ENCODE results near the gene ABCB4.

Gene ABCB4

DNA sequence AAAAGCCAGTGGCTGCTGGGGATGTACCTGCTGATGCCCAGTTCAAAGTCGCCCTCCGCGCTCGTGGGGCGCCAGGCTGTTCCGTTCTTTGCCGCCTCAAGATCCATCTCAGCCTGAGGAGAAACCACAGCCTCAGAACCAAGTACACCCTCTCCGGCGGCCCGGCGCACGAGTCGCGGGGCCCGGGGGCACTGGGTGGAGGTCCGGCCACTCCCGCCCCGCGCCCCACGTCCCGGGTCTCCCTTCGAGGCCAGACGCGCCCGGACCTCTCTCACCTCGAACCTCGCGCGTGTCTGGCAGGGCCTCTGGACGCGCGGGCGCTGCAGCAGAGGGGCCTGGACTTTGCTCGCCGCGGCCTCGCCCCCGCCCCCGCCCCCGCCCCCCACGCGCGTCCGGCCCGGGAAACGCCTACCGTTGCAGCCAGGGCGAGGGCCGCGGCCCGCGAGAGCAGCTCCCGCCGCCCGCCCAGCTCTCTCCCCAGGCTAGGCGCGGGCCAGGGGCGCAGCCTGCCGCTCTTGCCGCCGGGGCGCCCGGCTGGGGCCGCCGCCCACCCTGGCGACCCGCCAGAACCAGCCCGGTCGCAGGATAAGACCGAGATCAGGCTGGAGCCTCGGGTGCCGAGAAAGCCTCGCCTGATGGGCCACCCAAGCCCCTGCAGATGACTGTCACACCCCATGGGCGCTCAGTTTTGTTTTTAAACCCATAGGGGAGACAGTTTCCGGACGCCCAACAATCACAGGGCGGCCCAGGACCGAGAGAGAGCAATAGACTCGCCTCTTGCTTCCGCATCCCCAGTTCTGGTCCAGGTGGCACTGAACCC is at the start of gene ABCB4:
Gene ABCB4, minus strand, starts transcription at position 322 of the 820 bp plus-strand sequence. Its CDS starts 215 bp downstream, at position 107.
- no peak for DNase-seq (ENCODE audit: low read depth, low spot score)

- DNase-seq (ENCODE audit: low read depth, low spot score), result no peak
These were observed 43.3 kb upstream of the ABCB4 start for GRCh38 chr7:87518735-87519134.

GRCh38 chr7:87517891-87518290 is 42.4 kb upstream of the ABCB4 start:
- DNase-seq (ENCODE audit: low read depth, low spot score), result no peak

GRCh38 chr7:87517136-87517815 is 41.8 kb upstream of the ABCB4 start:
- no peak for DNase-seq (ENCODE audit: low read depth, low spot score)

DNA sequence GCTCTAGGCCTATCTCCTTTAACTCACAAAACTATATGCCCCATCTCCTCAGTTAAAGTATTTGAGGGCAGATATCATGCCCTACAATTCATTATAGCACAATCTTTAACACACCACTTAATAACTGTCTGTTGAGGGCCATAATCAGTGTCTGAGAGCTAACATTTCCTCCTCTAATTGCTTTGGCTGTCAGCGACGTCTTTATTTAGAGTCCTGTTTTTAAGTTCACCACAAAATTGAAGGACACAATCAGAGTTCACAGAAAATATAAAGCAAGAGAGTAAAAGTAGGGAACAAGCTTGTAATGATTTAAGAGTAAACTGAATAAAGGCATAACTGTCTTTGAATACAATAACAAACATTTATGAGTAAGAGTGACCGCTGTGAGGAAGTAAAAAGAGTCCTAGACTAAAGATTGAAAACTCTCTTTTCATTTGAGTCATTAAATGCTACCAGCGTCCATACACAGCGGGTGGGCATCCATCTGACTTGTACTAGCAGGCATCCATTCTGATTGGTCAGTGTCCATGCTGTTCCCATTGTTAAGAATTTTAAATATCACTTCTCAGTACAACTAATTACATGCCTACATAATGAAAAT is 38.4 kb upstream of the ABCB4 start:
- no peak for DNase-seq (ENCODE audit: low read depth, low spot score)

DNA sequence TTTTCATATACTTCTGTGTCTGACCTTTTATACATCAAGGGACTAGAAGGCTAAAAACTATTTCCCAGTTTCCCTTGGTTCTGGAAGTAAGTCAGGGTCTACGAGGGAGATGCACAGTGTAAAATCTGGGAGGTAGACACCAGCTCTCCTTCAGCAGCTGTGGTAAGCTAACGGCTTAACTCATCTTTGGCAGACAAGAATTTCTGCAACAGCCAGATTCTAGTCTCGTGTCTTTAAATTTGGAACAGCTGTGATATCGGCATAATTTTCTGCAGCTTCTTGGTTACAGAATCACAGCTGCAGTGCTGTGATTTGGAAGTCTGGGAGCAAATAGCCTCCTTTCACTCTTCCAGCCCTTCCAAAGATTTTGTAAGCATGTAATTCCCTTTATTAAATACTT is 37.4 kb upstream of the ABCB4 start:
- no peak for DNase-seq (ENCODE audit: low read depth, low spot score)

DNA sequence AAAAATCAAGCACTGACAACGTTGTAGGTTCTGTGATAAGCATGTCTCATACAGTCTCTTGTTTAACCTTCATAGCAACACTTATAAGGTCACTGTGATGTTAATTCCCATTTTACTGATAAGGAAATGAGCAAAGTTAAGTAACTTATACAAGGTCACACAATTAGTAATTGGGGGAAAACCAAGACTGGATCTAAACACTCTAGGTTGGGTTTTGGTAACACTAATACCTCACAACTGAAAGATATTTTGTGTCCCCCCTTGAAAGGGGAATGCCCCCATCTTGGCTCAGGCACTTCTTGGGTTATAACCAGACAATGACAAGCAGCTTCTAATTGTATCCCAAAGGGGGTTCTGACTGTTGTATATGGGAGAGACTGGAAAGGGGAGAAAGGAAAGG is 36.0 kb upstream of the ABCB4 start:
- no peak for DNase-seq (ENCODE audit: low read depth, low spot score)

DNA sequence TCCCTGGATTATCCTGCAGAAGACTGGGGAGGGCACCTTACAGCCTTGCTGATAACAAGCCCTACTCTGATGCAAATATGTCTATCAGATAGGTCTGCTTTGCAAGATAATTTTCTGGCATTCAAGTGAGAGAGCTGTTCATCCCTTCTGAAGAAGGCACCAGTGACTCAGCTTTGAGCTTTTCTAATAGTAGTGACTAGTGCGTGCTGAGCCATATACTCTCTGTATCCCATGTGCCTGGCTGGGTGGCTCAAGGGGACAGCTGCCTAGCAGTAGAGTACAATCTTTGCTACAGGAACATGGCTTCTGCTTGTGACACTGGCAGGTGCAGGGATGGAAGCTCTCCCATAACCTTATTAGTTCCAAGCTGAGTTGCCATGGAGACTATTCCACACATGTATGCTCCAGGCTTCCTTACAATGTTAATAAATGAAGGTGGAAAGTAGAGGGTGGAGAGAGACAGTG is 35.0 kb upstream of the ABCB4 start:
- DNase-seq (ENCODE audit: low read depth, low spot score), result no peak

GRCh38 chr7:87507446-87507845 is 32.0 kb upstream of the ABCB4 start:
- DNase-seq (ENCODE audit: low read depth, low spot score), result no peak

GRCh38 chr7:87506246-87507180 is 31.0 kb upstream of the ABCB4 start:
- DNase-seq (ENCODE audit: low read depth, low spot score), result no peak

- no peak for DNase-seq (ENCODE audit: low read depth, low spot score)
These were observed 30.2 kb upstream of the ABCB4 start for GRCh38 chr7:87505557-87506245.

DNA sequence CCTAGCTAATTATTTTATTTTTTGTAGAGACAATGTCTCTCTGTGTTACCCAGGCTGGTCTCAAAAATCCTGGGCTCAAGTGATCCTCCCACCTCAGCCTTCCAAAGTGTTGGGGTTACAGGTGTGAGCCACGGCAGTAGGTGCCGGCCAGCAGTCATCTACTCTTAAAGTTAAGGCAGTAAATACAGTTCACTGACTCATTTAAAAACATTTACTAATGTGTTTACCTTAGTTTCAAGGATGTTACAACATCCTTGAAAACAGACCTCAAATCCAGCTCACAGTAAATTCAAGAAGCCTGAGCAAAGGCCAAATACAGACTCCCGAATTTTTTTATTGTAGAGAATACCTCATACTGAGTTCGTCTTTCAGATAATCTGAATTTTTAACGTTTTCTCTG is 29.6 kb upstream of the ABCB4 start:
- DNase-seq (ENCODE audit: low read depth, low spot score), result no peak

- no peak for DNase-seq (ENCODE audit: low read depth, low spot score)
These were observed 24.0 kb upstream of the ABCB4 start for GRCh38 chr7:87499494-87499893.

- DNase-seq (ENCODE audit: low read depth, low spot score), result no peak
These were observed 23.4 kb upstream of the ABCB4 start for GRCh38 chr7:87498893-87499292.

DNA sequence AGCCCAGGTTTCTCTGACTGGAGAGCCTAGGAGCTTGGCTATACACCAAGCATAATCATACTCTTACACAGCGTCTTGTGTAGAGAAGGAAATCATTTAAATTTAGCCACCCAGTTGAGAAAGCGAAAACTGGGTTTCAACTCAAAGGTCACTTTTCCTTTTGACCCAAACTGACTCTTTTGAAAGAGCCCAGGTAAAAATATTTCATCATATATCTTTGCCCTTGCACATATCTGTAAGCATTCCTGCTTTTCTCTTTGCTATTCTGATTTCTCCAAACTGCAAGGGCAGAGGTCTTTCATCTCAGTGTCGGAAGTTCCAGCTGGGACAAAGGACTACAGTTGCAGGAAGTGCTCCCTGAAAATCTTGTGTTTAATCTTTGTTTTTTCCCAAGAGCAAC is 22.0 kb upstream of the ABCB4 start:
- DNase-seq (ENCODE audit: low read depth, low spot score), result no peak

DNA sequence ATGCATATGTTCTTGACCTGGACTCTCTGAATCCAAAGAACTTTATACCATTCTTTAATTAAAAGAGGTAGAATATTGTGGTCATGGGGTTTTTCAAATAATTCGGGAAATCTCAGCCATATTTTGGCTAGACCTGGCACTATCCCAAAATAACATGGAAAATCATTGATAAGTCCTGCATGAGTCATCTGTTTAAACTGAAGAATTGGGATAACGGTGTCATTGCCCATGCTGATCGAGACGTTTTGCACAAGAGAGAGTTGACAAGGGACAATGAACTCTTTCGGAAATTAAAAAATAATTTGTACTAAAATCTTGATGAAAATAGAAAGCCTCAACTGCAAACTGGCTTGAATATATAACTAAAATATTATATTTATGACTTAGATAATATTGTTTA is 19.9 kb upstream of the ABCB4 start:
- DNase-seq (ENCODE audit: low read depth, low spot score), result no peak

- no peak for DNase-seq (ENCODE audit: low read depth, low spot score)
These were observed 19.0 kb upstream of the ABCB4 start for GRCh38 chr7:87494454-87494853.

DNA sequence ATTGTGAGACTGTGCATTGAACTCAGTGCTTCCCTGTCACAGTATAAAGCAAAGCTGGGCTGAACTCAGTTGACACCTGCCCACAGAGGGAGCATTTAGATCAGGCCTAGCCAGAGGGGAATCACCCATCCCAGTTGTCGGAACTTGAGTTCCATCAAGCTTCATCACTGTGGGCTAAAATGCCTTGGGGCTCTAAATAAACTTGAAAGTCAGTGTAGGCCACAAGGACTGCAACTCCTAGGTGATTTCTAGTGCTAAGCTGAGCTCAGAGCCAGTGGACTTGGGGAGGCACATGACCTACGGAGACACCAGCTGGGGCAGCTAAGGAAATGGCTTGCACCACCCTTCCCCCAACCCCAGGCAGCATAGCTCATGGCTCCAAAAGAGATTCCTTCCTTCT is 7.7 kb upstream of the ABCB4 start:
- no peak for DNase-seq (ENCODE audit: low read depth, low spot score)

DNA sequence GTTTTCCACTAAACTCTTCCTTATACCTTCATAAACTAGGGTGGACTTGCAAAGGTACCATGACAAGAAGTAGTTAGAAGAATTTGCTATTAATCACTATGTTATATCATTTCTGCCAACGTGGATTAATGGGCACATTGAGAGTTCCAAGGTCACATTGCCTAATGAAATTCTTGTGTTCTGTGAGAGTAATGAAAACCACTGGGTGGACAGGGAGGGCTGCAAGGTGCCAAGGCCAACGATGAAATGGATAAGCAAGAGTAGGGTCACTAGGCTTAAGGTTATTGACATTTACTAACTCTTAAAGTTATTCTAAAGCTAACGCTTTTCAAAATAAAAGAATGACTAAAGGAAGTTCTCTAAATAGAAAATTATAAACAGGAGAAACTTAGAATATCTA is 6.6 kb upstream of the ABCB4 start:
- DNase-seq (ENCODE audit: low read depth, low spot score), result no peak

DNA sequence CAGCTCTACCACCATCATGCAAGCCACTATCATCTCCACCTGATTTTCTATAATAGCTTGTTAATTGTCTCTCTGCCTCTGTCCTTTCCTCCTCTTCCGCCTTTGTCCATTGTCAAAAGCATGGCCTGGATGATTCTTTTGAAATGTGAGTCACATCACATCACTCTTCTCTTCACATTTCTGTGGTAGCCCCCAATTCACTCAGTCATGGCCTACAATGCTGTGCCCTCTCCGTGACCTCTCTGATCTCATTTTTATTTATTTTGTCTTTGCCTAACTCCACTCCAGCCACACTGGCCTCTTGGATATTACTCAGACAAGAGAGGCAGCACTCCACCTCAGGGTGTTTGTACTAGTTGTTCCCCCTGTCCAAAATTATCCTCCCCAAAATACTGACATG is 4.9 kb upstream of the ABCB4 start:
- no peak for DNase-seq (ENCODE audit: low read depth, low spot score)

DNA sequence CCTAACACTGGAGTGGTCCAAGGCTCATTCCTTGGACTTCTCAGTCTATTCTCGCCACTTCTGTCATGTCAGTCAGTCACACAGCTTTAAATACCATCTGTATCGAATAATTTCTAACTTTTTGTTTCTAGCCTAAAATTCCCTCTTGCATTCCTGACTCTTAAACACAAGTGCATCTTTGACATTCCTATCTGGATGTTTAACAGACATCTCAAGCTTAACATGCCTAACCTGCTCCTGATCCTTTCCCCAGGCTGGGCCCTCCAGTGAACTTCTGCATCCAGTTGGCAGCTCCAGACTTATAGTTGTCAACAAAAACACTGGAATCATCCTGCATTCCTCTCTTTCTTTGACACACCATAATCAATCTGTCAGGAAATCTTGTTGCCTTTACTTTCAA is 4.5 kb upstream of the ABCB4 start:
- no peak for DNase-seq (ENCODE audit: low read depth, low spot score)

Measured in activated naive CD8-positive, alpha-beta T cell treated with anti-CD3 and anti-CD28 coated beads, Interleukin-2, amount 50 U/mL, for 16 hours (primary cell).